ENCODE results near the gene BAHCC1. TPM values are rescaled to one million over a fixed set of nuclear protein-coding genes. Genes with fewer than 3 reads are reported as not detected.
A peak's percentile ranks its signal among the peaks of the same experiment; 100 is the strongest.

The BAHCC1 gene
- total and polyA plus RNA-seq, 9 of the 15 experiments (the other 6 are each of a cell fraction or from before 2014, with no cell fraction given) = 0.14 to 26.9 (median 5.0) TPM

- TF ChIP-seq CBX8 (IDR thresholded peaks at IDR 0.05; ENCODE audit: borderline replicate concordance, extremely low read depth, low read depth, low read length, poor library complexity, severe bottlenecking) (no peak), NFIC (IDR thresholded peaks at IDR 0.05) (peak; percentile 67), MEIS2 (IDR thresholded peaks at IDR 0.05; ENCODE audit: partially characterized antibody) (no peak), CAMTA2 (CRISPR knock-in tag; conservative IDR thresholded peaks at IDR 0.05) (no peak), GATAD2A (IDR thresholded peaks at IDR 0.05) (peak; percentile 44), DNMT1 (IDR thresholded peaks at IDR 0.05) (no peak), ETV5 (CRISPR knock-in tag; IDR thresholded peaks at IDR 0.05; ENCODE audit: low read depth) (no peak), RCOR1 (IDR thresholded peaks at IDR 0.05; ENCODE audit: borderline replicate concordance in 1 of 2, low read depth in 2 of 2, low read length in 2 of 2) (no peak), STAT5A (IDR thresholded peaks at IDR 0.05; ENCODE audit: borderline replicate concordance, low read length) (no peak), XRCC5 (IDR thresholded peaks at IDR 0.05; ENCODE audit: low read depth, low read length) (0 out of 2 replicates have a peak, but pooled peaks have one; percentile 42), RHOXF2B (CRISPR knock-in tag; conservative IDR thresholded peaks at IDR 0.05) (no peak), ATF1 (CRISPR knock-in tag; IDR thresholded peaks at IDR 0.05) (no peak), ATF1 (tag; IDR thresholded peaks at IDR 0.05) (no peak), TCFL5 (CRISPR knock-in tag; conservative IDR thresholded peaks at IDR 0.05) (no peak), ZNF280A (IDR thresholded peaks at IDR 0.05; ENCODE audit: low read depth, partially characterized antibody) (no peak), ZBTB43 (CRISPR knock-in tag; IDR thresholded peaks at IDR 0.05) (no peak), ARHGAP35 (IDR thresholded peaks at IDR 0.05; ENCODE audit: partially characterized antibody) (no peak), MCM2 (IDR thresholded peaks at IDR 0.05; ENCODE audit: low read depth) (no peak), ZNF212 (CRISPR knock-in tag; IDR thresholded peaks at IDR 0.05) (no peak), FOXJ2 (tag; IDR thresholded peaks at IDR 0.05) (no peak; the same call in 1 of the 2 replicates), ZNF197 (CRISPR knock-in tag; IDR thresholded peaks at IDR 0.05; ENCODE audit: low read depth) (peak; percentile 92)
- TF ChIP-seq, protein P1, sequence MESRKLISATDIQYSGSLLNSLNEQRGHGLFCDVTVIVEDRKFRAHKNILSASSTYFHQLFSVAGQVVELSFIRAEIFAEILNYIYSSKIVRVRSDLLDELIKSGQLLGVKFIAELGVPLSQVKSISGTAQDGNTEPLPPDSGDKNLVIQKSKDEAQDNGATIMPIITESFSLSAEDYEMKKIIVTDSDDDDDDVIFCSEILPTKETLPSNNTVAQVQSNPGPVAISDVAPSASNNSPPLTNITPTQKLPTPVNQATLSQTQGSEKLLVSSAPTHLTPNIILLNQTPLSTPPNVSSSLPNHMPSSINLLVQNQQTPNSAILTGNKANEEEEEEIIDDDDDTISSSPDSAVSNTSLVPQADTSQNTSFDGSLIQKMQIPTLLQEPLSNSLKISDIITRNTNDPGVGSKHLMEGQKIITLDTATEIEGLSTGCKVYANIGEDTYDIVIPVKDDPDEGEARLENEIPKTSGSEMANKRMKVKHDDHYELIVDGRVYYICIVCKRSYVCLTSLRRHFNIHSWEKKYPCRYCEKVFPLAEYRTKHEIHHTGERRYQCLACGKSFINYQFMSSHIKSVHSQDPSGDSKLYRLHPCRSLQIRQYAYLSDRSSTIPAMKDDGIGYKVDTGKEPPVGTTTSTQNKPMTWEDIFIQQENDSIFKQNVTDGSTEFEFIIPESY (CRISPR knock-in tag; IDR thresholded peaks at IDR 0.05) = no peak; the same call in 1 of the 2 replicates
- TF ChIP-seq, protein P2, sequence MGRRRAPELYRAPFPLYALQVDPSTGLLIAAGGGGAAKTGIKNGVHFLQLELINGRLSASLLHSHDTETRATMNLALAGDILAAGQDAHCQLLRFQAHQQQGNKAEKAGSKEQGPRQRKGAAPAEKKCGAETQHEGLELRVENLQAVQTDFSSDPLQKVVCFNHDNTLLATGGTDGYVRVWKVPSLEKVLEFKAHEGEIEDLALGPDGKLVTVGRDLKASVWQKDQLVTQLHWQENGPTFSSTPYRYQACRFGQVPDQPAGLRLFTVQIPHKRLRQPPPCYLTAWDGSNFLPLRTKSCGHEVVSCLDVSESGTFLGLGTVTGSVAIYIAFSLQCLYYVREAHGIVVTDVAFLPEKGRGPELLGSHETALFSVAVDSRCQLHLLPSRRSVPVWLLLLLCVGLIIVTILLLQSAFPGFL (CRISPR knock-in tag; IDR thresholded peaks at IDR 0.05) = no peak
Observed at GRCh38 chr17:81512562-81513371, 117.5 kb downstream of the BAHCC1 start, which contains the start of gene ACTG1 (continued).
